GM12891 (cell line): ENCODE data around the gene ABCG4.

ENCODE experiments used
- POLR2A ChIP-seq: IDR thresholded peaks from 2 replicates; pipeline ENCODE4 v1.6.1; 2011; ENCODE audit warnings: low read depth, low read length, control low read depth
- POLR2AphosphoS5 ChIP-seq: IDR thresholded peaks from 2 replicates; pipeline ENCODE4 v1.6.1; 2011; ENCODE audit warnings: low read depth, low read length, control low read depth
- SPI1 ChIP-seq: IDR thresholded peaks from 2 replicates; pipeline ENCODE4 v1.6.1; 2011; ENCODE audit warnings: low read depth, low read length, control low read depth
- TAF1 ChIP-seq: IDR thresholded peaks from 2 replicates; pipeline ENCODE4 v1.6.1; 2011; ENCODE audit warnings: low read depth, low read length, control low read depth

GRCh38 chr11:119126675-119127268 is 22.1 kb upstream of the ABCG4 start:
- TF ChIP-seq POLR2A = no peak
- no peak for TF ChIP-seq TAF1
- no peak for TF ChIP-seq POLR2AphosphoS5
- no peak for TF ChIP-seq SPI1
